Vagina (tissue), 2 donors: ENCODE measurements around the gene RCOR1. TPM values are rescaled to one million over a fixed set of nuclear protein-coding genes. Genes with fewer than 3 reads are reported as not detected.
"Not testable (repeated sequence)": the region's sequence is repeated elsewhere in the genome, so short reads cannot be mapped to it uniquely, and the experiment has no call there.

ENCODE experiments used
- DNase-seq, 2 donors: peaks; one replicate each; pipeline ENCODE4 v3.0.0-alpha.2; 2017; ENCODE audit errors: extremely low spot score in 2 of 2
- H3K27ac ChIP-seq: fragments of 200-600 bp; sonication (generic); one replicate; pipeline ENCODE4 v1.5.1; 2019
- H3K27me3 ChIP-seq: fragments of 200-600 bp; sonication (generic); one replicate; pipeline ENCODE4 v1.5.1; 2019
- H3K36me3 ChIP-seq, 2 donors: fragments of 200-600 bp; sonication (generic); one replicate each; pipeline ENCODE4 v1.5.1; 2017 to 2019
- H3K4me1 ChIP-seq: fragments of 200-600 bp; sonication (generic); one replicate; pipeline ENCODE4 v1.5.1; 2019
- H3K4me3 ChIP-seq, 2 donors: fragments of 200-600 bp; sonication (generic); 1 replicate in 1 of 2; 2 replicates in 1 of 2; pipeline ENCODE4 v1.5.1; 2016 to 2019
- H3K9me3 ChIP-seq: fragments of 200-600 bp; sonication (generic); one replicate; pipeline ENCODE4 v1.5.1; 2019
- CTCF ChIP-seq, 3 experiments: fragments of 450-650 bp in 2 of 3; fragments of 200-600 bp in 1 of 3; sonication (generic) in 1 of 3; IDR thresholded peaks; one replicate each; pipeline ENCODE4 v1.5.1; 2017 to 2019; ENCODE audit warnings: antibody characterized with exemption in 3 of 3, mild to moderate bottlenecking in 2 of 3, moderate library complexity in 2 of 3
- POLR2A ChIP-seq, 2 donors: fragments of 450-650 bp; IDR thresholded peaks; one replicate each; pipeline ENCODE4 v1.6.1; 2017; ENCODE audit warnings: antibody characterized with exemption in 2 of 2, mild to moderate bottlenecking in 2 of 2, moderate library complexity in 2 of 2
- POLR2AphosphoS5 ChIP-seq, 2 donors: sonication (generic); formaldehyde crosslinking; IDR thresholded peaks; one replicate each; pipeline ENCODE4 v1.9.0; 2017; ENCODE audit warnings: antibody characterized with exemption in 2 of 2, mild to moderate bottlenecking in 2 of 2, low read depth in 1 of 2; ENCODE audit not compliant: insufficient read depth in 1 of 2
- intact Hi-C: fragments of 100-400 bp; cut with DNase I; formaldehyde crosslinking; loops from one replicate; pipeline ENCODE4 v1.15.1; 2023
- total RNA-seq: library from RNA; depleted of rRNA; stranded (reverse); fragments of >200 nt; gene quantifications from one replicate; pipeline ENCODE4 v1.2.3, GENCODE V29; 2016

Gene RCOR1
- total RNA-seq, 1 donor from 2014 or later = 24.3 TPM

- Histone ChIP-seq H3K9me3 (no peaks in the 10 kb centered on the region), H3K4me3 (no peak overlapping the region), H3K27me3 (no peaks in the 10 kb centered on the region), H3K27ac (no peak overlapping the region), H3K36me3 (no peaks in the 10 kb centered on the region), H3K4me1 (no peaks in the 10 kb centered on the region)
- intact Hi-C loops = no loop called here
- no peak for DNase-seq
- TF ChIP-seq POLR2A (IDR thresholded peaks at IDR 0.05) = no peak
- no peak for TF ChIP-seq CTCF (IDR thresholded peaks at IDR 0.05)
- TF ChIP-seq POLR2AphosphoS5 (IDR thresholded peaks at IDR 0.05; ENCODE audit: insufficient read depth in 1 of 2, low read depth in 1 of 2) = no peak
Observed at GRCh38 chr14:102573591-102574046, 18.8 kb upstream of the RCOR1 start.

GRCh38 chr14:102574281-102575159, 17.9 kb upstream of the RCOR1 start:
- H3K36me3 ChIP-seq = no peaks in the 10 kb centered on the region
- H3K27ac ChIP-seq = no peak overlapping the region
- H3K27me3 ChIP-seq = no peaks in the 10 kb centered on the region
- H3K4me3 ChIP-seq = no peak overlapping the region
- no peaks in the 10 kb centered on the region for H3K9me3 ChIP-seq
- H3K4me1 ChIP-seq = no peaks in the 10 kb centered on the region
- intact Hi-C loops = no loop called here
- TF ChIP-seq CTCF (IDR thresholded peaks at IDR 0.05) = no peak
- no peak for DNase-seq

GRCh38 chr14:102575160-102575845, 17.1 kb upstream of the RCOR1 start:
- no peak for TF ChIP-seq CTCF (IDR thresholded peaks at IDR 0.05)
- no peak for TF ChIP-seq POLR2AphosphoS5 (IDR thresholded peaks at IDR 0.05; ENCODE audit: insufficient read depth in 1 of 2, low read depth in 1 of 2)
- TF ChIP-seq POLR2A (IDR thresholded peaks at IDR 0.05) = no peak
- no peak for DNase-seq
- no peak overlapping the region for H3K4me3 ChIP-seq

GRCh38 chr14:102575846-102576428, 16.5 kb upstream of the RCOR1 start:
- H3K4me3 ChIP-seq, H3K27ac ChIP-seq, intact Hi-C loops, H3K4me1 ChIP-seq, DNase-seq, H3K27me3 ChIP-seq, H3K9me3 ChIP-seq, H3K36me3 ChIP-seq: not testable (repeated sequence)

More at GRCh38 chr14:102575160-102575845, 17.1 kb upstream of the RCOR1 start:
- Histone ChIP-seq H3K27me3 (no peaks in the 10 kb centered on the region), H3K27ac (no peak overlapping the region), H3K36me3 (no peaks in the 10 kb centered on the region), H3K9me3 (no peaks in the 10 kb centered on the region), H3K4me1 (no peaks in the 10 kb centered on the region)
- intact Hi-C loops = no loop called here

GRCh38 chr14:102578821-102579220, 13.6 kb upstream of the RCOR1 start:
- H3K9me3 ChIP-seq = no peaks in the 10 kb centered on the region
- H3K27me3 ChIP-seq = no peaks in the 10 kb centered on the region
- TF ChIP-seq POLR2A (IDR thresholded peaks at IDR 0.05) (no peak), CTCF (IDR thresholded peaks at IDR 0.05) (no peak), POLR2AphosphoS5 (IDR thresholded peaks at IDR 0.05; ENCODE audit: insufficient read depth in 1 of 2, low read depth in 1 of 2) (no peak)
- no peaks in the 10 kb centered on the region for H3K4me1 ChIP-seq
- intact Hi-C loops = no loop called here
- no peak overlapping the region for H3K27ac ChIP-seq
- DNase-seq = no peak
- H3K36me3 ChIP-seq = no peaks in the 10 kb centered on the region
- no peak overlapping the region for H3K4me3 ChIP-seq
